HCEC 1CT (cell line): ENCODE results near the gene GDAP2.
"Not testable (repeated sequence)": the region's sequence is repeated elsewhere in the genome, so short reads cannot be mapped to it uniquely, and the experiment has no call there.

Experiments
- DNase-seq: peaks from one replicate; pipeline ENCODE4 v3.0.0-alpha.2; 2017

Gene GDAP2

DNA sequence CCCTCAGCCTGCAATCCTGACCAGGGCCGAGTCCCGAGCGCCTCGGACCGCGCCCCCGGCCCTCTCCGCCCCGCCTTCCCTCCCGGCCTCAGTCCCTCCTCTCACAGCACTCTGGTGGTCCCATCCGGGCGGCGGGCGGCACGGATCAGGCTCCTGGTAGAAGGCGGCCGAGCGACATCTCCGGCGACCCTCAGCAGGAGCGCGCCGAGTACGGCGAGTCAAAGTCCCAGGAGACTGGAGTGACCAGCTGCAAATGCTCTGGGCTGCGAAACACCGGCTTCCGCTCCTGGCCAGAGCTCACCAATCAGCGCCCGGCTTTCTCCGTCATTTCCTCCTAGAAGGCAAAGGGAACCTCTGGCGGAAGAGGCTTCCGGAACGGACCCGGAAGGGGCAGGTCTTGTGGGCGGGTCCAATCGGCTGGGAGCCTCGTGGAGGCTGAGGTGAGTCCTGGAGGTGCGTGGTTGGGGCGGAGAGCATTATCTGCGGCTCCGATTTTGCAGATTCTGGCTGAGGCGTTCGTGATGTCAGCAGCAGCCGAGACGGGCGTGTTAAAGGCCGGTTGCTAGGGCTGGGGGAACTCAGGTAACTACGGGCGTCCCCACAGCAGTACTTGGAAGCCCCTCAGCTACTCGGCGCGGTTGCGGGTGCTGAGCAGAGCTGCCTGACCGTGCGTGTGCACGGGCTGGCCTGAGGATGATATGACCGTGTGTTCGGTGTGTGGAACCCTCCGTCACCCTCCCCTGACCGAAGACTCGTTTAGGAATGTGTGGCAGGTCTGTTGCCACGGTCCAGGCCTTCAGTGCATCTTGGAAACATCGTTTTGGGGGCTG, at the start of gene GDAP2, which contains the start of gene WDR3:
TSS of gene GDAP2 (minus strand) at position 279 of the 830 bp plus-strand sequence. CDS start 9,264 bp downstream, outside the sequence.
TSS of gene WDR3 (plus strand) at position 397 of the 830 bp plus-strand sequence. CDS start 3,581 bp downstream, outside the sequence.
- DNase-seq = peak; percentile 98

DNA sequence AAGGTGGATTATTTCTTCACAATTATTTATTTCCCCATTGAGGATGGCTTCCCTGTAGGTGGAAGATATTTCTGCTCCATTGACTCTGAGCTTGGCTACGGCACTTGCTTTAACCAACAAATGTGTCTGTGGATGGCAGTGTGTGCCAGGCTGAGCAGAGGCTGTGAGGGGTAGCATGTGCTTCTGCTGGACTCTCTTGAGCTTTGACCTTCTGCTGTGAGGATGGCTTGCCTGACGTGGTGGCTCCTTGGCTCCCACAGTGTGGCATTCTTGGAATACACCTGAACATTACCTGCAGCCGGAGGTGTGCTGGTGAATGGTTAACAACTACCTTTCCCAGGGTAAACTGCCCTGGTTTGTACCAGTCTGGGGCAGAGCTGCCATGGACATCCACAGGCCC, 47.0 kb upstream of the GDAP2 start:
- DNase-seq = no peak

DNA sequence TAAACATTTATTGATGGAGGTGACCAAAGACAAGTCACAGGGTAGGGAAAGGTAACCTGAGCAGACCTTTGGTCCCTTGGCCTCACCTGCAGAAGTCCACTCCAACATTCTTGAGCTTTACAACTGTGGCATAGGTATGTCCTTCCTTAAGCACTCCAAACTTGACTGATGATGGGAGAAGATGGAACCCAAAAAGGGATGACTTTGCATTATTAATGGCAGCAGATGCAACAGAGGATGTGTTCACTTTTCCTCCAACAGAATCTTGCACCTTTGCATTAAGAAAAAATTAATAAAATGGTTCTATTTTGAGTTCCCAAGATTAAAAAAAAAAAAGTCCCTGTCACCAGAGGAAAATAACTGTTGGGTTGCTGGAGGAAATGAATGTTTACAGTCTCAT, 42.4 kb upstream of the GDAP2 start:
- DNase-seq = no peak

- DNase-seq = no peak
Observed at GRCh38 chr1:117970252-117970651, 40.8 kb upstream of the GDAP2 start.

DNA sequence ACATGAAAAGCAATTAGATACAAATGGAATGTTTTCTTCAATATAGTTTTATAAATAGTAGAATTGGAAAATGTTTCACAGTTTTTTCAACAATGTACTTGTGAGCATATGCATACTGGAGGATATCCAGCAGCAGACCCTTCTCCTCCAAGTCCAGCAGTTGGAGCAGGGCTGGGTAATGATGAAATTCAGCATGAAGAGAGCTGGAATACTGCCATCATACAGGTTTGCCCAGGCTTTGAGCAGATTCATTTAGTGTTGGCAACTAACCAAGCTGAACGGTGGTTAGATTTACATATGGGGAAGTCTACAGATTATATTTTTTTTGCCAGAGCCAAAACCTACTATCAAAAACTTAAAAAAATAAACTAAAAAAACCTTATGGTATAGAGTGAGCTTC, 38.5 kb upstream of the GDAP2 start:
- DNase-seq = no peak

DNA sequence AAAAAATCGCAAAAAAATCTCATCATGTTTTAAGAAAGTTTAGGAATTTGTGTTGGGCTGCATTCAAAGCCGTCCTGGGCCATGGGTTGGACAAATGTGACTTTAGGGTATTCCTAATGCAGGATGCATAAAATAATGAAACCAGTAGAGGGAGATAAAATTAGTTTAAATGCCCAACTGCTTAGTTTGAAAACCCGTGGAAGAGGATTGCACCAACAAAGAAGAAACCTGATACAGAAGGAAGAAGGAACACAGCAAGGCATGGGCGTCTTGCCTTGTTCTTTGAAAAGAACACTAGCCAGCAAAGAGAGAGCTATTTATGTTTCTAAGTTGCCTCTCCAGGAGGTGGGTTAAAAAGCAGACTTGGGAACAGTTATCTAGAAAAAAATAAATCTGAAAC, 38.1 kb upstream of the GDAP2 start:
- peak; percentile 46 for DNase-seq

DNA sequence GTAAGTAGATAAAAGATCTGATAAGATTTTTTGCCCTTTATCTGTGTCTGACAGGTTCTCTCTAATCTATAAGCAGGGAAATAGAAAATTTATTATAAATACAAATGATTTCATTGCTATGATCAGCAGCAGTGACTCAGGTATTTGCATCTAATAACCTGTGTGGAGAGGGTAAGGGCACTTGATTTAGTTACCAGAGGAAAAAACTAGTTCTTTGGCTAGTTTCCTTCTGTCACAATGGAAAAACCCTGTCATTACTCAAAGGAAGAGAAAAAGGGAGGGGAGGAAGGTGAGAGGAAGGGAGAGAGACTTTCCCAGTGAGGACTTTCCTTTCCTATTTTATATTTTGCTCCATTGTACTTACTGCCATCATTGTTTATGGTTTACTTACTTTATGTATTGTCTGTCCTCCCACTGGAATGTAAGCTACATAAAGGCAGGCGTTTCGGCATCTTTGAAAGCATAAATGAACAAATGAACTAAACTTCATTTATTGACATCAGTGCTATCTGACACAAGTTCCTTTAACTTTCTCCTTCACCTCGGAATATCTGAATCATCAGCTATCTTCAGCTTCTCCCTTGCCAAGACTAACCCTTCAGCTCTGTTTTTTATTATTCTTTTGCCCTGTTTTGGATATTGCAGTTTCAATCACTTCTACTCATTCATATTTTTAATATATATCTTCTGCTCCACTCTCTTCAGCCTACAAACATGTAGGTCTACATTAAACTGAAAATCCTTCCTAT, 35.0 kb upstream of the GDAP2 start:
- DNase-seq = no peak

DNA sequence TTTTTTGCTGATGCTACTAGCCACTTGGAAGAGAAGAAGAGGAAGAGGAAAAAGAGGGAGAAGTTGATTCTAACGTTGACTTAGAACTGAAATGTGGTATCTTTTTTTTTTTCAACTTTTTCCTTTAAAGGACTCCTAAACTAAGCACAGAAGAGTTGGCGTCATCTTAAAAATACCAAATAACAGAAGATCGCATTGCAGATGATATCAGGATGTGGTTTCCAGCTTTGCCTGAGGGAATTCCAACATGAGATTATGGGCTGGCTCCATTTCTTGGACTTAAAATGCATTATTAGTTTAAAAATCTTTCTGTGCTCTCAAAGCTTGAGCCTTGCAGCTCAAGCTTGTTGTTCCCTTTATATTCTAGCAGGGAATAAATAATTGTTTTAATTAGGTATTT, 29.9 kb upstream of the GDAP2 start:
- no peak for DNase-seq

DNA sequence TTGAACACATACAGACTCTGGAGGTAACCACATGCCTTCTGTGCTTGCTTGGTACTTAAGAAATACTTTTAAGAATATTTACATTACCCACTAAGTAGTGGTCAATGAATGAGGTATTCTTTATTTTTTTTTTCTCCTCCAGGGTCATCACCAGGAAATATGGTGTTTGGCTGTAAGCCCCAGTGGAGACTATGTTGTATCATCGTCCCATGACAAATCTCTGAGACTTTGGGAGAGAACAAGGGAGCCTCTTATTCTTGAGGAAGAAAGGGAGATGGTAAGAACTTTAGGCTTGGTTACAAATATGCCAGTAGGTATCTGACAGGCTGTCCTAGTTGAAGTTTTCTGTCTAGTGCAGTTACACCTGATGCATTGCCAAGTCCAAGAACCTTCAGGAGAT, 23.0 kb upstream of the GDAP2 start:
- no peak for DNase-seq

GRCh38 chr1:117942293-117942692, 12.9 kb upstream of the GDAP2 start:
- DNase-seq = peak; percentile 14

- DNase-seq = no peak
Observed at GRCh38 chr1:117933769-117934168, 4.3 kb upstream of the GDAP2 start.

GRCh38 chr1:117932576-117932975, 3.2 kb upstream of the GDAP2 start:
- DNase-seq = no peak

- DNase-seq = peak; percentile 7
Observed at GRCh38 chr1:117930484-117930883, 1.1 kb upstream of the GDAP2 start.

- no peak for DNase-seq
Observed at GRCh38 chr1:117930173-117930447, 689 bp upstream of the GDAP2 start.

GRCh38 chr1:117928881-117929342, 509 bp downstream of the GDAP2 start:
- peak; percentile 67 for DNase-seq

DNA sequence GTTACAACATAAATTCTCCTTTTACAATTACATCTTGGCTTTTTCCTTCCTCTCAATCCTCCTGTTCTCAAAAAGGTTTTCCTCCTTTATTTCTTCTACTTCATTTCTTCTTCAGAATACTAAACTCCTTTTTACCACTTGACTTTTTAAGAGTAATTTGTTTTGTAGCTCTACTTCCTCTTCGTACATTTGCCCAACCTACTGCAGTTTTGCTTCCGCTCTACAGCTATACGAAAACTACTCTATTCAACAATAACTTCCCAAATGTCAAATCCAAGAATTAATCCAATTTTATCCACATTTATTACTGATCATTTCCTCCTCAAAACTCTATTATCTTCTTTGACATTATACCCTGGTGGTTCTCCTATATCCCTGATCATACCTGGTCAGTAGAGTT, 3.4 kb downstream of the GDAP2 start:
- DNase-seq = no peak

- DNase-seq = not testable (repeated sequence)
Observed at GRCh38 chr1:117922717-117923116, 6.7 kb downstream of the GDAP2 start.

- DNase-seq = no peak
Observed at GRCh38 chr1:117921991-117922390, 7.4 kb downstream of the GDAP2 start.

- peak; percentile 39 for DNase-seq
Observed at GRCh38 chr1:117919376-117919775, 10.0 kb downstream of the GDAP2 start.

GRCh38 chr1:117911051-117911450, 18.4 kb downstream of the GDAP2 start:
- DNase-seq = no peak

- DNase-seq = no peak
Observed at GRCh38 chr1:117905019-117905418, 24.4 kb downstream of the GDAP2 start.

GRCh38 chr1:117904485-117904884, 24.9 kb downstream of the GDAP2 start:
- no peak for DNase-seq

GRCh38 chr1:117902944-117903343, 26.5 kb downstream of the GDAP2 start:
- no peak for DNase-seq

- DNase-seq = no peak
Observed at GRCh38 chr1:117899801-117900200, 29.6 kb downstream of the GDAP2 start.
